ENCODE measurements around the gene TDO2.
A peak's percentile ranks its signal among the peaks of the same experiment; 100 is the strongest.

Gene TDO2

GRCh38 chr4:155904331-155904730 lies 835 bp downstream of the TDO2 start:
- no peak for TF ChIP-seq CTCF (IDR thresholded peaks at IDR 0.05; ENCODE audit: low read depth, low read length)
- H3K4me3 ChIP-seq (replicated peaks in 1 of 2; ENCODE audit: low read depth in 2 of 2, low read length in 2 of 2), result no peak overlapping the region
- no peak for DNase-seq (ENCODE audit: low read depth in 2 of 2)

GRCh38 chr4:155906554-155907247 lies 3.2 kb downstream of the TDO2 start:
- no peak overlapping the region for H3K4me3 ChIP-seq (replicated peaks in 1 of 2; ENCODE audit: low read depth in 2 of 2, low read length in 2 of 2)
- no peak for TF ChIP-seq CTCF (IDR thresholded peaks at IDR 0.05; ENCODE audit: low read depth, low read length)
- DNase-seq (ENCODE audit: low read depth in 2 of 2), result peak; percentile 98

- TF ChIP-seq CTCF (IDR thresholded peaks at IDR 0.05; ENCODE audit: low read depth, low read length), result no peak
- DNase-seq (ENCODE audit: low read depth in 2 of 2), result no peak
- no peak overlapping the region for H3K4me3 ChIP-seq (replicated peaks in 1 of 2; ENCODE audit: low read depth in 2 of 2, low read length in 2 of 2)
Observed at GRCh38 chr4:155907556-155907955, 4.1 kb downstream of the TDO2 start.

- no peak for TF ChIP-seq CTCF (IDR thresholded peaks at IDR 0.05; ENCODE audit: low read depth, low read length)
- DNase-seq (ENCODE audit: low read depth in 2 of 2), result no peak
- H3K4me3 ChIP-seq (replicated peaks in 1 of 2; ENCODE audit: low read depth in 2 of 2, low read length in 2 of 2), result no peak overlapping the region
Observed at GRCh38 chr4:155908187-155909139, 5.0 kb downstream of the TDO2 start.

GRCh38 chr4:155909615-155910226 lies 6.2 kb downstream of the TDO2 start:
- no peak overlapping the region for H3K4me3 ChIP-seq (replicated peaks in 1 of 2; ENCODE audit: low read depth in 2 of 2, low read length in 2 of 2)
- no peak for DNase-seq (ENCODE audit: low read depth in 2 of 2)
- TF ChIP-seq CTCF (IDR thresholded peaks at IDR 0.05; ENCODE audit: low read depth, low read length), result no peak

- H3K4me3 ChIP-seq (replicated peaks in 1 of 2; ENCODE audit: low read depth in 2 of 2, low read length in 2 of 2), result no peak overlapping the region
- TF ChIP-seq CTCF (IDR thresholded peaks at IDR 0.05; ENCODE audit: low read depth, low read length), result no peak
- DNase-seq (ENCODE audit: low read depth in 2 of 2), result no peak
Observed at GRCh38 chr4:155911905-155912304, 8.4 kb downstream of the TDO2 start.

Data from cardiac fibroblast (primary cell).